ENCODE data around the gene ACHE. TPM values are rescaled to one million over a fixed set of nuclear protein-coding genes. Genes with fewer than 3 reads are reported as not detected.
A peak's percentile ranks its signal among the peaks of the same experiment; 100 is the strongest.

The ACHE gene
- total and polyA plus RNA-seq, 7 donors: 10.7 to 99.2 (median 23.8) TPM

DNA sequence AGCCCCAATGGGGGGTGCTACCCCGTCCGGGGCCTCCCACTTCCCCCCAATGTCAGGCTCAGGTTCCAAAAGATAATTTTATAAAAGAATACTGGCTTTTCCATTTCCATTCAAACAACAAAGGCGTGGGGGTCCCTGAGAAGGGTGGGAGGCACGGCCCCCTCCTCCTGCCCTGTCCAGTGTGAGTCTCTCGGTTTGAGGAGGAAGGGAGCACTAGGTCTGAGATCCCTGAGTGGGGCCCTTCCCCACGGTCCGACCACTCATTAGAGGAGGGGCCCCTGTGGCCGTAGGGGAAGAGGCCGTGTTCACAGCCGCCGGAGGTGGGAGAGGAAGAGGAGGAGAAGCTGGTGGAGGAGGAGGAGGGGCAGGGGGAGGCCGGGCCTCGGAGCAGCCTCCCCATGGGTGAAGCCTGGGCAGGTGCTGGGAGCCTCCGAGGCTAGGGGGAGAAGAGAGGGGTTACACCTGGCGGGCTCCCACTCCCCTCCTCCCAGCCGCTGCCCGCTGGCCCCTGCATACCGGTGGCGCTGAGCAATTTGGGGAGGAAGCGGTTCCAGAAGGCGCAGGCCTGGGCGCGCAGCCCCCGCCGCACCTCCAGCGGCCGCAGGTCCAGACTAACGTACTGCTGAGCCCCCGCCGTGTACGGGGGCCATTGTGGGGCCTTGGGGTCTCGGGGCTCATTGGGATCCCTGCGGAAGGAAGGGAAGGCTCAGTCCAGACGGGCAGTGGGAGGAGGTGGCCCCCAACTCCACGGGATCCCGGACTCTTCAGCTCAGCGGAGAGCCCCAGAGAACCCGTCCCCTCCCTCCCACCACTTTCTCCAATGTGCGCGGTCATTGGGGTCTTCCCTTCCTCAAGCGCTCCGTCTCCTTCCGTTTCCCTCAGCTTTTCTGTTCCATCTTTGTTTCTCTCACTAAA lies 4.8 kb downstream of the ACHE start:
- WGBS, 3 donors: 27 to 39% (median 33%) methylated on average over 37 to 43 of the region's 43 CpGs
- TF ChIP-seq, protein P1, sequence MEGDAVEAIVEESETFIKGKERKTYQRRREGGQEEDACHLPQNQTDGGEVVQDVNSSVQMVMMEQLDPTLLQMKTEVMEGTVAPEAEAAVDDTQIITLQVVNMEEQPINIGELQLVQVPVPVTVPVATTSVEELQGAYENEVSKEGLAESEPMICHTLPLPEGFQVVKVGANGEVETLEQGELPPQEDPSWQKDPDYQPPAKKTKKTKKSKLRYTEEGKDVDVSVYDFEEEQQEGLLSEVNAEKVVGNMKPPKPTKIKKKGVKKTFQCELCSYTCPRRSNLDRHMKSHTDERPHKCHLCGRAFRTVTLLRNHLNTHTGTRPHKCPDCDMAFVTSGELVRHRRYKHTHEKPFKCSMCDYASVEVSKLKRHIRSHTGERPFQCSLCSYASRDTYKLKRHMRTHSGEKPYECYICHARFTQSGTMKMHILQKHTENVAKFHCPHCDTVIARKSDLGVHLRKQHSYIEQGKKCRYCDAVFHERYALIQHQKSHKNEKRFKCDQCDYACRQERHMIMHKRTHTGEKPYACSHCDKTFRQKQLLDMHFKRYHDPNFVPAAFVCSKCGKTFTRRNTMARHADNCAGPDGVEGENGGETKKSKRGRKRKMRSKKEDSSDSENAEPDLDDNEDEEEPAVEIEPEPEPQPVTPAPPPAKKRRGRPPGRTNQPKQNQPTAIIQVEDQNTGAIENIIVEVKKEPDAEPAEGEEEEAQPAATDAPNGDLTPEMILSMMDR (IDR thresholded peaks at IDR 0.05): no peak
- no peaks in the 10 kb centered on the region for H3K27me3 ChIP-seq (ENCODE audit: insufficient read depth in 3 of 3, low read length in 2 of 3)
- H3K4me3 ChIP-seq: peak overlapping the region; percentile 77
- peak overlapping the region; percentile 89 for H3K27ac ChIP-seq
- H3K36me3 ChIP-seq (ENCODE audit: insufficient read depth in 1 of 2, low read depth in 1 of 2): peaks cover 5 to 28% of the 10 kb centered on the region in 2 donors
- DNase-seq (peak in 1 of 2 donors; percentile 30), ATAC-seq (no peak)
- peaks cover 36% of the 10 kb centered on the region for H3K4me1 ChIP-seq
- no peaks in the 10 kb centered on the region for H3K9me3 ChIP-seq
- intact Hi-C loops (cut with DNase I): no loop called here

DNA sequence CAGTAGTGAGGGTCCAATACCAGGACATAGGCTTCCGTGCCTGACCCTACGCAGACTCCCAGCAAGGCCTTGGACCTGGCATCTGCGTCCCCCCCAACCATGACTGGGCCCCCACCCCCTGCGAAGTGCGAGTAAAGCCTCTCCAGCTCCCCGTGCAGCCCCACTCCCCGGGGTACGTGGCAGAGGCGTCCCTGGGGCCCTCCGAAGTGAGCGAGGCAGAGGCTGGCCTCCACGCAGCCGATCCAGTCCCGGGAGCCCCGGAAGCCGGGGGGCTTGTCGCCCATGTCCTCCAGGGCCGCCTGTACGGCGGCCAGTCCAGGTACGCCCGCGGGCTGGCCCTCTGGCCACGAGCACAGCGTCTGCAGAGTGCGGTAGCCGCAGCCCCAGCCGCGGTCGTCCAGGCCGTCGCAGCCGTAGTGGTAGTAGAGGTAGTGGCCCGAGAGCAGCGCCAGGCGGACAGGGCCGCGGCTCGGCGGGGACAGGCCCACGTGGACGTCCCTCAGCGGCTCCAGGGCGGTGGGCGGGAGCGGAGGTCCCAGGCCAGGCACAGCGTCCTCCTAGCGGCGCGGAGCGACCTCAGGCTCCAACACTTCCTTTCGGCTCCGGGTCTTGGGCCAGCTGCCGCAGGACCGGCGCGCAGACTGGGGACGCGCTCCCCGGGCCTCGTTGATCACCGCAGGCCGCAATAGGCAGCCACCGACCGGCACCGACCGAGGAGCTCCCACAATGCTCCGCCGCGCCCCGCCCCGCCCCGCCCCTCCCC lies 6.5 kb downstream of the ACHE start, which contains the start of gene UFSP1:
Gene UFSP1, minus strand, starts transcription at position 728 of the 763 bp plus-strand sequence. Its CDS starts 444 bp downstream, at position 284.
- Histone ChIP-seq H3K36me3 (ENCODE audit: insufficient read depth in 1 of 2, low read depth in 1 of 2) (peaks cover 8 to 46% of the 10 kb centered on the region in 2 donors), H3K27me3 (ENCODE audit: insufficient read depth in 3 of 3, low read length in 2 of 3) (no peaks in the 10 kb centered on the region), H3K27ac (peak within 1 kb of the TSS; percentile 89), H3K4me1 (peaks cover 34% of the 10 kb centered on the region), H3K4me3 (peak within 1 kb of the TSS; percentile 77), H3K9me3 (no peaks in the 10 kb centered on the region)
- ATAC-seq (peak; percentile 54 to 63 (median 60)), DNase-seq (no peak)
- TF ChIP-seq, protein P1 (IDR thresholded peaks at IDR 0.05): no peak
- WGBS, 3 donors: 1 to 5% (median 2%) methylated on average over 32 to 72 of the region's 73 CpGs
- intact Hi-C loops (cut with DNase I): loop anchor here in 1 of 2 donors (10.0 kb wide), 1 partner anchor 356 kb away; the partner anchor contains the start of gene FIS1

DNA sequence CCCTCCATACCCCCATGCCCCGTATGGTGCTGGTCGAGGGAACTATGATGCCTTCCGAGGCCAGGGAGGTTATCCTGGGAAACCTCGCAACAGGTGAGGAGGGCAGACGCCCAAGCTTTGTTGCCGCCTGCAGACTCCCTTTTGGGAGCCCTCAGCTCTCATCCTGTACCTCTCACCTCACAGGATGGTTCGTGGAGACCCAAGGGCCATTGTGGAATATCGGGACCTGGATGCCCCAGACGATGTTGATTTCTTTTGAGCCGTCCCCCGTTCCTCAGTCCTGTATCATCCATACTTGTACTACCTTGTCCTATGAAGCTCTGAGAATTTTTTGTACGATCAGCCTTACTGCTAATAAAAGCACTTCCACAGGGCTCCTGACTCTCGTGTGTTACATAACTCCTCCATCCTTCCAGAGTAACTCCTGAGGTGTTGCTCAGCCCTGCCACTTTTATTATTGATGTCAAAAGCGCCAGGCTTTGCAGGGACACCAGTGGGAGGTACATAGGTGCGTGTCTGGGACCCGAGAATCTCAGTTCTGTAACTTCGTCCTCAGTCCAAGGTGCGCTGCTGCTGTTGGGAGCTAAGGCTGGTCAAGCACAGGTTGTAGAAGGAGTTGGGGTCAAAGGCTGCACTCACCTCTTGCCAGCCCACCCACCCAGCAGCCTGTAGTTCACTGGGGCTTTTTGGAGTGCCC lies 7.2 kb downstream of the ACHE start:
- TF ChIP-seq, protein P1 (IDR thresholded peaks at IDR 0.05): no peak
- Histone ChIP-seq H3K4me1 (peaks cover 27% of the 10 kb centered on the region), H3K36me3 (ENCODE audit: insufficient read depth in 1 of 2, low read depth in 1 of 2) (peaks cover 11 to 53% of the 10 kb centered on the region in 2 donors), H3K4me3 (peak overlapping the region; percentile 77), H3K27me3 (ENCODE audit: insufficient read depth in 3 of 3, low read length in 2 of 3) (no peaks in the 10 kb centered on the region), H3K27ac (peak overlapping the region; percentile 89), H3K9me3 (no peaks in the 10 kb centered on the region)
- WGBS, 3 donors: 44 to 61% (median 51%) methylated on average over 16 to 18 of the region's 18 CpGs
- no peak for ATAC-seq
- no peak for DNase-seq
- intact Hi-C loops (cut with DNase I): loop anchor here in 1 of 2 donors (10.0 kb wide), 1 partner anchor 356 kb away; the partner anchor contains the start of gene FIS1

DNA sequence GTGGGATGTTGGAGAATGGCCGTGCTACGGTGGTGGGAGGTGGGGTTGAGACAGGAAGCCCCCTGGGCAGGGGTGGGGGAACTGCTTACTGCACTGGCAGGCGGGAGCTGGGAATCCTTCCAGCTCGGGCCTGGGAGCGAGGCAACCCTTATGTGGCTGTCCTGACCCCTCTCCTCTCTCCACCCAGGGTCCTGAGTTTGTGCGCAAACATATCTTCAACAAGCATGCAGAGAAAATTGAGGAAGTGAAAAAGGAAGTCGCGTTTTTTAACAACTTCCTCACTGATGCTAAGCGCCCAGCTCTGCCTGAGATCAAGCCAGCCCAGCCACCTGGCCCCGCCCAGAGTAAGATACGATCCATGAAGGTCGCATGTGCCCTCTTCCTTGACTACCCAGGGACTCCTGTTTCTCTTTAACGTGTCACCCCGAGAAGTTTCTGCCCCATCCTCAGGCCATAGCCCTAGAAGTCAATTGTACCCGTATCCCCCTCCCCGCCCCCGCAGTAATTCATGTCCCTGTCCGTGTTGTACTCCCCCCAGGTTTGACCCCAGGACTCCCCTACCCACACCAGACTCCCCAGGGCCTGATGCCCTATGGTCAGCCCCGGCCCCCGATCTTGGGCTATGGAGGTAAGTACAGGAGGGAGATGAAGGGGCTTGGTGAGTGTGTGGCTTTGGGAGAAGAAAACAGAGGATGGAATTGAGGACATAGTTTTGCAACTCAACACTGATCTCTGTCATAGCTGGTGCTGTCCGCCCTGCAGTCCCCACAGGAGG lies 8.0 kb downstream of the ACHE start:
- H3K4me3 ChIP-seq: peak overlapping the region; percentile 77
- WGBS, 3 donors: 54 to 61% (median 56%) methylated on average over 21 of the region's 21 CpGs
- ATAC-seq: no peak

More for the DNA sequence above, 8.0 kb downstream of the ACHE start:
- no peaks in the 10 kb centered on the region for H3K9me3 ChIP-seq
- intact Hi-C loops (cut with DNase I): loop anchor here in 1 of 2 donors (10.0 kb wide), 1 partner anchor 357 kb away; the partner anchor contains the start of gene FIS1
- DNase-seq: no peak
- peaks cover 21% of the 10 kb centered on the region for H3K4me1 ChIP-seq
- H3K27me3 ChIP-seq (ENCODE audit: insufficient read depth in 3 of 3, low read length in 2 of 3): no peaks in the 10 kb centered on the region
- H3K27ac ChIP-seq: peak overlapping the region; percentile 89
- TF ChIP-seq, protein P1 (IDR thresholded peaks at IDR 0.05): no peak
- peaks cover 11 to 60% of the 10 kb centered on the region in 2 donors for H3K36me3 ChIP-seq (ENCODE audit: insufficient read depth in 1 of 2, low read depth in 1 of 2)
